Heart right ventricle (tissue), 16 donors: ENCODE data around the gene CDT1. TPM values are rescaled to one million over a fixed set of nuclear protein-coding genes. Genes with fewer than 3 reads are reported as not detected.

ENCODE experiments used
- ATAC-seq, 8 donors: fragments of 200-7000 bp; cut with Tn5 transposase; one replicate each; pipeline ENCODE4 v1.9.1; 2020; ENCODE audit warnings: mild to moderate bottlenecking in 8 of 8, moderate library complexity in 8 of 8, moderate number of reproducible peaks in 1 of 8
- DNase-seq, 2 donors: peaks; one replicate each; pipeline ENCODE4 v3.0.0-alpha.2; 2020
- H3K27ac ChIP-seq, 10 donors: fragments of 200-600 bp; sonication (generic) in 2 of 10; one replicate each; pipeline versions ENCODE4 v1.5.0 to v1.8.0; 2020 to 2022; ENCODE audit warnings: mild to moderate bottlenecking in 3 of 10
- H3K27me3 ChIP-seq, 7 donors: fragments of 200-600 bp; one replicate each; pipeline ENCODE4 v1.8.0; 2021 to 2022; ENCODE audit warnings: mild to moderate bottlenecking in 2 of 7
- H3K36me3 ChIP-seq, 9 donors: fragments of 200-600 bp; sonication (generic) in 1 of 9; one replicate each; pipeline versions ENCODE4 v1.5.0 to v1.8.0; 2020 to 2022; ENCODE audit warnings: mild to moderate bottlenecking in 2 of 9
- H3K4me1 ChIP-seq, 9 donors: fragments of 200-600 bp; sonication (generic) in 1 of 9; one replicate each; pipeline versions ENCODE4 v1.5.0 to v1.8.0; 2020 to 2022; ENCODE audit warnings: mild to moderate bottlenecking in 4 of 9
- H3K4me3 ChIP-seq, 10 donors: fragments of 200-600 bp; sonication (generic) in 2 of 10; one replicate each; pipeline versions ENCODE4 v1.5.0 to v1.8.0; 2020 to 2022; ENCODE audit warnings: mild to moderate bottlenecking in 7 of 10, moderate library complexity in 2 of 10
- H3K9me3 ChIP-seq, 11 donors: fragments of 200-600 bp in 10 of 11; sonication (generic) in 2 of 11; one replicate each; pipeline versions ENCODE4 v1.5.0 to v1.8.0; 2013 to 2022; ENCODE audit warnings: mild to moderate bottlenecking in 2 of 11, control low read depth in 1 of 11, moderate library complexity in 1 of 11
- WGBS, 2 donors: extraction: QIAGEN DNeasy Blood & Tissue Kit; methylation state at CpG; one replicate each; pipeline ENCODE4 v1.1.7; 2013; ENCODE audit warnings: inconsistent platforms in 1 of 2; 5-methylcytosine and 5-hydroxymethylcytosine counted together
- intact Hi-C, 10 donors: fragments of 100-400 bp; cut with DNase I; formaldehyde crosslinking; loops; one replicate each; pipeline versions ENCODE4 v1.11.1 to v1.14.2; 2022
- polyA plus RNA-seq, 2 donors: library from polyadenylated mRNA; stranded (reverse); fragments of 200-250 nt; gene quantifications; one replicate each; pipeline ENCODE4 v1.2.3, GENCODE V29; 2013
- total RNA-seq, 10 donors: library from RNA; stranded (reverse); fragmentation: NEBNext Ultra II Directional in 3 of 10; extraction: Animal tissue kit (Norgen Biotek cat#: 25700) in 3 of 10; gene quantifications; one replicate each; pipeline versions ENCODE4 v1.2.1 to v1.2.4, GENCODE V29; 2021 to 2023
- TF ChIP-seq, protein P1 (sequence below), 9 donors: fragments of 200-600 bp; sonication (generic) in 2 of 9; IDR thresholded peaks; one replicate each; pipeline versions ENCODE4 v1.5.0 to v1.8.0; 2021 to 2022; ENCODE audit warnings: antibody characterized with exemption in 9 of 9, mild to moderate bottlenecking in 5 of 9, moderate library complexity in 1 of 9
- donor health status: Arrhythmogenic right ventricular cardiomyopathy.
- donor health status: ischemic (EF 13 %, LVEDD 7.1; RV severe dilation, severe dysfunction).
- donor health status: healthy with polysubstance abuse.
- donor health status: DM: no; HTN: yes; CAD: no.
- donor health status: DM: no; HTN: no; CAD: no.
- donor health status: ischemic (EF 25% LVEDD 6.9; RV normal size, moderate dysfunction).
- donor health status: ischemic (EF 25% LVEDD 5.7; RV mildly dilated, moderate dysfunction).
- donor health status: healthy.
- donor health status: DM: yes; HTN: yes; CAD: no.
- donor health status: Ischemic cardiomyopathy.
- donor health status: ischemic (EF 35%, LVEDD 5.7; RV mildly dilated, moderate dysfunction).
- donor health status: nonischemic (EF 11% LVEDD 7.7; RV severe dilation, severe dysfunction).
- donor health status: DM: yes; HTN: yes; CAD: no.
- donor health status: PGD.
- donor health status: ischemic (EF 29% LVEDD 5.4; RV normal size, mild dysfunction).
- donor health status: nonischemic (EF 23%, LVEDD 6.1; RV moderate dilation, normal function).

Gene CDT1
- total and polyA plus RNA-seq, 12 donors: 0.15 to 2.6 (median 0.35) TPM

GRCh38 chr16:88847654-88848053, 44.1 kb downstream of the CDT1 start:
- peaks cover 0 to 49% (median 0%) of the 10 kb centered on the region in 9 donors for H3K36me3 ChIP-seq
- H3K4me1 ChIP-seq: peaks cover 0 to under 1% (median 0%) of the 10 kb centered on the region in 9 donors
- intact Hi-C loops: no loop called here
- WGBS, 2 donors: 91 to 97% methylated on average over 18 of the region's 18 CpGs
- no peak overlapping the region for H3K4me3 ChIP-seq
- TF ChIP-seq, protein P1, sequence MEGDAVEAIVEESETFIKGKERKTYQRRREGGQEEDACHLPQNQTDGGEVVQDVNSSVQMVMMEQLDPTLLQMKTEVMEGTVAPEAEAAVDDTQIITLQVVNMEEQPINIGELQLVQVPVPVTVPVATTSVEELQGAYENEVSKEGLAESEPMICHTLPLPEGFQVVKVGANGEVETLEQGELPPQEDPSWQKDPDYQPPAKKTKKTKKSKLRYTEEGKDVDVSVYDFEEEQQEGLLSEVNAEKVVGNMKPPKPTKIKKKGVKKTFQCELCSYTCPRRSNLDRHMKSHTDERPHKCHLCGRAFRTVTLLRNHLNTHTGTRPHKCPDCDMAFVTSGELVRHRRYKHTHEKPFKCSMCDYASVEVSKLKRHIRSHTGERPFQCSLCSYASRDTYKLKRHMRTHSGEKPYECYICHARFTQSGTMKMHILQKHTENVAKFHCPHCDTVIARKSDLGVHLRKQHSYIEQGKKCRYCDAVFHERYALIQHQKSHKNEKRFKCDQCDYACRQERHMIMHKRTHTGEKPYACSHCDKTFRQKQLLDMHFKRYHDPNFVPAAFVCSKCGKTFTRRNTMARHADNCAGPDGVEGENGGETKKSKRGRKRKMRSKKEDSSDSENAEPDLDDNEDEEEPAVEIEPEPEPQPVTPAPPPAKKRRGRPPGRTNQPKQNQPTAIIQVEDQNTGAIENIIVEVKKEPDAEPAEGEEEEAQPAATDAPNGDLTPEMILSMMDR (IDR thresholded peaks at IDR 0.05): no peak
- H3K27me3 ChIP-seq: no peaks in the 10 kb centered on the region
- no peak for ATAC-seq
- no peaks in the 10 kb centered on the region for H3K9me3 ChIP-seq
- H3K27ac ChIP-seq: no peak overlapping the region
- no peak for DNase-seq

DNA sequence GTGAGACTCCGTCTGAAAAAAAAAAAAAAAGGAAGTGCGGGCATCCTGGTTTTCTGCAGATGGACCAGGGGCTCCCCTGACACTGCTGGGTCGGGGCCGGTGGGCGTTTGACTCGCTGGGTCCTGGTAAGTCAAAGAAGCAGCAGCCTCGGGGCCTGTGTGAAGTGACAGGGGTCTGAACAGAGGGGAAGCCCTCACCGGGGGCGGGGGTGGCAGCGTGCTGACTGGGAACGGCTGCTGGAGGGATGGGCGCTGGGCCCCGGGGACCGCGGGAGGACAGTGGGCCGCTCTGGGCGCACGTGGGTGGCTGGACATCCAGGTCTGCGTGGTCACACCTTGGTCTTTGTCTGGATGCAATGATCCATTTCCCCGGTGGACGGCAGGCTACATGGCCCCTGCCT, 45.0 kb downstream of the CDT1 start:
- no peak overlapping the region for H3K4me3 ChIP-seq
- no peak overlapping the region for H3K27ac ChIP-seq
- peaks cover 0 to 10% (median 0%) of the 10 kb centered on the region in 9 donors for H3K4me1 ChIP-seq
- WGBS, 2 donors: 91 to 94% methylated on average over 21 of the region's 21 CpGs
- ATAC-seq (no peak), DNase-seq (no peak)
- H3K27me3 ChIP-seq: no peaks in the 10 kb centered on the region
- TF ChIP-seq, protein P1 (IDR thresholded peaks at IDR 0.05): no peak
- H3K9me3 ChIP-seq: no peaks in the 10 kb centered on the region
- H3K36me3 ChIP-seq: peaks cover 0 to 41% (median 0%) of the 10 kb centered on the region in 9 donors
- intact Hi-C loops: no loop called here

DNA sequence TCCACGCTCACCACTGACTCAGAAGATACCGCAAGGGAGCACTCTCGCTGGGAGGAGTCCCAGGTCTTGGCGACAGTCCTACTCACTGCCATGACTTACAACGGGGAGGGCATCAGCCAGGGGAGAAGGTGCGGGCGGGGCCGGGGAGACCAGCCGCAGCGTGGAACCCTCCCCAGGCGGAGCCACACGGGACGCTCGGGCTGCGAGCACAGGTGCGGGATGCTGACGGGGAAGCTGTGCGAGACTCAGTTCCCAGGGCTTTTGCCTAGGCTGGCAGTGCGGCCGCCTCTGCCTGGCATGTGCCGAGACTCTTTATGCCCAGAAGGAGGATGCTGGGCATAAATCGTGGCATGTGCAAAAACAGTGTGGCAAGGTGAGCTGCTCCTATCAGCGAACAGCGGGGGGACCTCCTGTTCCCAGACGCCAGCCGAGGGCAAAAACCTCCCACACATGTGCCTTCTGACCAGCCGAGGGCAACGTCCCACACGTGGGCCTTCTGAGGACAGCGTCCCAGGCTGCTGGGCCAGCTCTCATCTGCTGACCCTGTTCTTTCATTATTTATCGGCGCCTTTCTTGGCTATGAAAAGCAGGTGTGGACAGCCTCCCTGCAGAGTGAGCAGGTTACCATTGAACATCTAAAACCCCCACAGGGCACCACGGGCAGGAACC, 47.1 kb downstream of the CDT1 start:
- 94 to 95% methylated on average over 33 of the region's 33 CpGs for WGBS, 2 donors
- intact Hi-C loops: loop anchor here in 1 of 10 donors (5.0 kb wide), 1 partner anchor 33 kb away; no protein-coding TSS in a partner anchor
- DNase-seq (no peak), ATAC-seq (no peak)
- TF ChIP-seq, protein P1 (IDR thresholded peaks at IDR 0.05): no peak
- Histone ChIP-seq H3K4me3 (no peak overlapping the region), H3K36me3 (peaks cover 0 to 49% (median 0%) of the 10 kb centered on the region in 9 donors), H3K27me3 (no peaks in the 10 kb centered on the region), H3K9me3 (no peaks in the 10 kb centered on the region), H3K27ac (no peak overlapping the region), H3K4me1 (peaks cover 0 to 31% (median 4%) of the 10 kb centered on the region in 9 donors)

GRCh38 chr16:88851616-88852015, 48.0 kb downstream of the CDT1 start:
- Histone ChIP-seq H3K27me3 (no peaks in the 10 kb centered on the region), H3K36me3 (peaks cover 0 to 49% (median 0%) of the 10 kb centered on the region in 9 donors), H3K4me3 (no peak overlapping the region), H3K4me1 (peaks cover 4 to 38% (median 11%) of the 10 kb centered on the region in 9 donors), H3K9me3 (no peaks in the 10 kb centered on the region), H3K27ac (no peak overlapping the region)
- ATAC-seq: no peak
- WGBS, 2 donors: 91 to 95% methylated on average over 19 of the region's 19 CpGs
- intact Hi-C loops: loop anchor here in 1 of 10 donors (5.0 kb wide), 1 partner anchor 34 kb away; no protein-coding TSS in a partner anchor
- no peak for DNase-seq
- TF ChIP-seq, protein P1 (IDR thresholded peaks at IDR 0.05): no peak
